NB4 (cell line): ENCODE results near the gene DPF3.

Experiments
- MYC ChIP-seq: IDR thresholded peaks from 2 replicates; pipeline ENCODE4 v1.6.1; 2011; ENCODE audit warnings: low read depth, low read length
- POLR2A ChIP-seq: IDR thresholded peaks from 2 replicates; pipeline ENCODE4 v1.6.1; 2011; ENCODE audit warnings: mild to moderate bottlenecking; ENCODE audit not compliant: insufficient read length; ENCODE audit errors: extremely low read depth
- TF ChIP-seq, protein P1 (sequence below): IDR thresholded peaks from one replicate; pipeline ENCODE4 v1.5.1; 2012; ENCODE audit warnings: low read depth, low read length
- TF ChIP-seq, protein P2 (sequence below): IDR thresholded peaks from 2 replicates; pipeline ENCODE4 v1.6.1; 2011; ENCODE audit warnings: low read depth, low read length

DNA sequence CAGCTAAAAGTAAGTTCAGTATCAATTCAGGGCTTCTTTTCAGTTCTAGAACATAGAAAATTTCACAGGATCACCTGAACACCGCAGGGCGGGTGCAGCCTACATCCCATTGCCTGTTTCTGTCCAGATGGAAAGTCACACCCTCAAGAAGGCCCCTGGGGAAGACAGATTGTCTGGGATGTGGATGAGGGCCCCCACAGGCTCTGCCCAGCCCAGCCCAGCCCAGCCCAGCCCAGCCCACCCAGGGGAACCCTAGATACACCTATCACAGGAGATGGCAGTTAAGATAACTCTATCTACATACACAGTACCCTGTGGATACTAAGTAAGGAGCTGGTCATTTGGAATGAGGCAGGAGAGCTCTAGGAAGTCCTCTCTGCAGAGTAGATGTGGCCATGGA is 68.4 kb downstream of the DPF3 start:
- TF ChIP-seq, protein P1, sequence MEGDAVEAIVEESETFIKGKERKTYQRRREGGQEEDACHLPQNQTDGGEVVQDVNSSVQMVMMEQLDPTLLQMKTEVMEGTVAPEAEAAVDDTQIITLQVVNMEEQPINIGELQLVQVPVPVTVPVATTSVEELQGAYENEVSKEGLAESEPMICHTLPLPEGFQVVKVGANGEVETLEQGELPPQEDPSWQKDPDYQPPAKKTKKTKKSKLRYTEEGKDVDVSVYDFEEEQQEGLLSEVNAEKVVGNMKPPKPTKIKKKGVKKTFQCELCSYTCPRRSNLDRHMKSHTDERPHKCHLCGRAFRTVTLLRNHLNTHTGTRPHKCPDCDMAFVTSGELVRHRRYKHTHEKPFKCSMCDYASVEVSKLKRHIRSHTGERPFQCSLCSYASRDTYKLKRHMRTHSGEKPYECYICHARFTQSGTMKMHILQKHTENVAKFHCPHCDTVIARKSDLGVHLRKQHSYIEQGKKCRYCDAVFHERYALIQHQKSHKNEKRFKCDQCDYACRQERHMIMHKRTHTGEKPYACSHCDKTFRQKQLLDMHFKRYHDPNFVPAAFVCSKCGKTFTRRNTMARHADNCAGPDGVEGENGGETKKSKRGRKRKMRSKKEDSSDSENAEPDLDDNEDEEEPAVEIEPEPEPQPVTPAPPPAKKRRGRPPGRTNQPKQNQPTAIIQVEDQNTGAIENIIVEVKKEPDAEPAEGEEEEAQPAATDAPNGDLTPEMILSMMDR: no peak
- TF ChIP-seq POLR2A: no peak
- TF ChIP-seq, protein P2, sequence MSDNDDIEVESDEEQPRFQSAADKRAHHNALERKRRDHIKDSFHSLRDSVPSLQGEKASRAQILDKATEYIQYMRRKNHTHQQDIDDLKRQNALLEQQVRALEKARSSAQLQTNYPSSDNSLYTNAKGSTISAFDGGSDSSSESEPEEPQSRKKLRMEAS: no peak
- no peak for TF ChIP-seq MYC
